GM19452 (cell line): ENCODE measurements around the gene PPFIA1.

Source experiments
- ATAC-seq: cut with Tn5 transposase; IDR thresholded peaks from one replicate; pipeline ENCODE4 v1.9.1; 2021; ENCODE audit not compliant: unreplicated experiment

The PPFIA1 gene

DNA sequence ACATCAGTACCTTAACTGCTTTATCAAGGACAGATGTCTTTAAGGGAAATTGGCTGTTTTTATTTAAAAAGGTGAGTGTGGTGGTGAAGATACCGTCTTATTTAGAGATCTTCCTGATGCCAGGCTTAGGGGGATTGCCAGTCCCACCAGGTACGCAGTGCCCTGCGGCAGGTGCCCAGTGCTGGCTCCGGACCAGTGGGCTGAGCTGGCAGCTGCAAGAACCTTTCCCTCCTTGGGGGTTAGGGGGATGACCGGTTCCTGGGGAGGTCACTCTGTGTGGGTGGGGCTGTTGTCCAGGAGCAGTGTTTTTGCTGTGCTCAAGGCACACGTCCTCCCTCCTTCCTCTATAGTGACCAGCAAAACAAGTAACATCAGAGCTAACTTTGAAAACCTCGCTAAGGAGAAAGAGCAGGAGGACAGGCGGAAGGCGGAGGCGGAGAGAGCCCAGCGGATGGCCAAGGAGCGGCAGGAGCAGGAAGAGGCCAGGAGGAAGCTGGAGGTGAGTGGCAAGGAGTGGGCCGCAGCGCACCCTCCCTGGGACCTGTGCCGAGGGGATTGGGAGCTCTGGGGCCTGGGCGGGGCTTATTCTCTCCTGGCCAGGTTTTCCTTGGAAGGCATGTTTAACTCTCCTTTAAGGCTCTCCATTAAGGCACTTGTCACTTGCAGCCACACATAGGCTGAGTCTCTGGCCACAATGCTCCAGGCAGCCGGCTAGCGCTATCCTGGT, 158.4 kb downstream of the PPFIA1 start:
- no peak for ATAC-seq

- no peak for ATAC-seq
Observed at GRCh38 chr11:70429428-70429705, 158.9 kb downstream of the PPFIA1 start.

DNA sequence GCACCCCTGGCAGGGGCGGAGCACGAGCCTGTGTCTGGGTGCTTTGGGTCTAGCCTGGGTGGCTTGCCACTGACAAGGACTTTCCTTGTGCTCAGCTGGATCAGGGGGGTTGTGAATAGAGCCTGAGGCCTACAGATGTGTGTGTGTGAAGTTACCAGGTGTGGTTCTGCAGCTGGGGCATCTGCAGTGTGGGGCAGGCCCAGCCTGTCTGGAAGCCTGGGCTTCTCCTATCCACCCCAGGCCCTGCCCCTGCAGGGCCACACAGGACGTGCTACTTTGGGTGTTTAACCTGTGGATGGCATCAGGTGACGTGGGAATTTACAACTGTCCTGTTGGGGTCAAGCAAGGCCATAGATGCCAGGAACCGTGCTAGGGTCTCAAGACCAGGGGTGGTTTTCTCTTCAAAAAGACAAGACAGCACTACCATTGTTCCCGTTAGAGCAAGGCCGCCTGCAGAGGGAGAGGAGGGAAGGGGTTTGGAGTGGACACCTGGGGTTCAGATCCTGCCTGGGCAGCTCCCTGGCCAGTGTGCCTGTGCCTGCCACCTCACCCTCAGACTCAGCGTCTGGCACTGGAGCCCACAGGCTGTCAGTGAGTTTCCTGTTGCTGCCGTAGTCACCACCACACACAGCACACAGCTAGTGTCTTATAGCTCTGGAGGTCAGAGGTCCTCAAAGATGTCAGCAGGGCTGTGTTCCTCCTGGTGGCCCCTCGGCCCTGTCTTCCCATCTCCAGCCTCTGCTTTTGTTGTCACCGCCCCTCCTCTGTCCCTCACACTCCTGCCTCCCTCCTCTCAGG, 159.4 kb downstream of the PPFIA1 start:
- no peak for ATAC-seq

GRCh38 chr11:70430671-70431574, 160.4 kb downstream of the PPFIA1 start:
- no peak for ATAC-seq

GRCh38 chr11:70431611-70432010, 161.1 kb downstream of the PPFIA1 start:
- ATAC-seq: no peak

DNA sequence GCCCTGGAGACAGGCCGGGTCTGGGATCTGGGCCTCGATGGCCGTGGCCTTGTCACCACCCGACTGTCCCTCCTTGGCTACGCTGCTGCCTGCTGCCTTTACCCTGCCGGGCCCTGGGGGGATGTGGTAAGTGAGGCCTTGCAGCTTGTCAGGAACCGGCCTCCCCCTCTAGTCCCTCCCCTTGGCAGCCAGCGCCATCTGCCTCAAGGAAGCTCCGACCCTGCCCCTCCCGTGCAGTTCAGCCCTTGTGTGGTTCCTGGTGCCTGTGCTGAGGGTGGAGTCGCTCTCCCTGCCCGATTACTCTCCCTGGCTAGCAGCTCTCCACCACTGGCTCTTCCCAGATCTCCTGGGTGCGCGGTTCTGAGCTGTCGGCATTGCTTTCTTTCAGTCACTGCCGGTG, 161.6 kb downstream of the PPFIA1 start:
- no peak for ATAC-seq

DNA sequence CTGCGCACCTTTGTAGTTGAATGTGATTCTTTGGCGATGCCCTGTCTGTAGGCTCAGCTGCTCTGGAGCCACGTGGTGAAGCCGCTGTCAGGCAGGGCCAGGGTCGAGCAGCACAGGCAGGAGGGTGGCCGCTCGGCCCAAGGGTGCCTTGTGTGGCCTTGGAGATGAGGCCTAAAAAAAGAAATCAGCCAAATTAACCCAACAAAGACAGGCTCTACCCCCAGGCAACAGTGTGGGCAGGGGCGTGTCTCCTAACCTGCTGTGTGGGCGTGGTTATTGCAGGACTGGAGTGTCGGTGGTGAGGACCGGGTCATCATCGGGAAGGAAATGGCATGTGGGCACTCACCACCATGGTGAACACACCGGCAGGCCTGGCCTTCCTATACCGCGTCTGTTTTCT, 162.1 kb downstream of the PPFIA1 start:
- no peak for ATAC-seq

DNA sequence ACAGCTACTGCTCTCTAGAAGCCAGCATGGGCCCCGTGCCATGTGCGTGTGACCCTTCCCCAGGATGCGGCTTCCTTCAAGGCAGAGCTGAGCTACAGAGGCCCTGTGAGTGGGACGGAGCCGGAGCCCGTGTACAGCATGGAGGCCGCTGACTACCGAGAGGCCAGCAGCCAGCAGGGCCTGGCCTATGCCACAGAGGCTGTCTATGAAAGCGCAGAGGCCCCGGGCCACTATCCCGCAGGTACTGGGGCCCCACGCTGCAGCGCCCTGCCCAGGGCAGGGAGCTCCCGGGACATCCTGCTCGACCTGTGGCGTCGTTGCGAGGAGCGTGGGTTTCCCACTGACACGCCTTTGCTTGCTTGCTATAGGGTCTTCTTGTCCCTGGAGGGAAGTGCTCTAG, 162.5 kb downstream of the PPFIA1 start:
- ATAC-seq: no peak

DNA sequence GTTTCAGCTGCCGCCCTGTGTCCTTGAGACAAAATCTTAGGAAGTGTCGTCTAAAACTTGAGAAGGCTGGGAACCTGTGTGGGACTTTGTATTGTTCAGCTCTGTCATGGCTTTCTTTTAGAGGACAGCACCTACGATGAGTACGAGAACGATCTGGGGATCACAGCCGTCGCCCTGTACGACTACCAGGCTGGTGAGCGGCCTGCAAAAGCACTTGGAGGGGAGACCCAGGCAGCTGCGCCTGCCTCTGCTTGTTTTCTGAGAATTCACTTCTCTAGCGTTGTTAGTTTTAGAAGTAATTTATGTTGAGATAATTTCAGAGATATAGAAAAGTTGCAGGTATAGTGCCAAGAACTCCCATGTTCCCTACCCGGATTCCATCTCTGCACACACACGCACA, 163.0 kb downstream of the PPFIA1 start:
- ATAC-seq: no peak
